ENCODE data around the gene PPP1R11. TPM values are rescaled to one million over a fixed set of nuclear protein-coding genes. Genes with fewer than 3 reads are reported as not detected.
A peak's percentile ranks its signal among the peaks of the same experiment; 100 is the strongest.

Gene PPP1R11
- total and polyA plus RNA-seq, 2 of the 13 experiments (the other 11 are each of a cell fraction or from before 2014, with no cell fraction given), result 32.1 to 58.9 TPM

GRCh38 chr6:30061092-30061857, 5.7 kb upstream of the PPP1R11 start, which contains the start of gene POLR1H (continued):
- 0 out of 2 replicates have a peak, but pooled peaks have one; percentile 28 for TF ChIP-seq KLF13 (CRISPR knock-in tag; IDR thresholded peaks at IDR 0.05)
- TF ChIP-seq HNRNPLL (IDR thresholded peaks at IDR 0.05; ENCODE audit: low read depth, low read length, poor library complexity, severe bottlenecking), result peak; percentile 86
- TF ChIP-seq, protein P1, sequence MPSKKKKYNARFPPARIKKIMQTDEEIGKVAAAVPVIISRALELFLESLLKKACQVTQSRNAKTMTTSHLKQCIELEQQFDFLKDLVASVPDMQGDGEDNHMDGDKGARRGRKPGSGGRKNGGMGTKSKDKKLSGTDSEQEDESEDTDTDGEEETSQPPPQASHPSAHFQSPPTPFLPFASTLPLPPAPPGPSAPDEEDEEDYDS (CRISPR knock-in tag; IDR thresholded peaks at IDR 0.05), result peak; percentile 92
- peak; percentile 82; the same call in 1 of the 2 replicates for TF ChIP-seq ZNF563 (CRISPR knock-in tag; IDR thresholded peaks at IDR 0.05)
- 0 out of 2 replicates have a peak, but pooled peaks have one; percentile 76 for TF ChIP-seq ZNF20 (CRISPR knock-in tag; IDR thresholded peaks at IDR 0.05)
- TF ChIP-seq ZFP1 (CRISPR knock-in tag; IDR thresholded peaks at IDR 0.05), result peak; percentile 87; the same call in 1 of the 2 replicates
- peak; percentile 87 for TF ChIP-seq YY1 (IDR thresholded peaks at IDR 0.05; ENCODE audit: insufficient read depth, insufficient replicate concordance, low read depth, low read length)
- no peak for TF ChIP-seq ZNF460 (CRISPR knock-in tag; IDR thresholded peaks at IDR 0.05; ENCODE audit: borderline replicate concordance)
- peak; percentile 95 for TF ChIP-seq ZMAT3 (CRISPR knock-in tag; conservative IDR thresholded peaks at IDR 0.05)
- TF ChIP-seq ZNF724P (CRISPR knock-in tag; IDR thresholded peaks at IDR 0.05; ENCODE audit: borderline replicate concordance), result peak; percentile 71; the same call in 1 of the 2 replicates
- TF ChIP-seq ZNF280D (CRISPR knock-in tag; IDR thresholded peaks at IDR 0.05), result peak; percentile 84
- TF ChIP-seq, protein P2, sequence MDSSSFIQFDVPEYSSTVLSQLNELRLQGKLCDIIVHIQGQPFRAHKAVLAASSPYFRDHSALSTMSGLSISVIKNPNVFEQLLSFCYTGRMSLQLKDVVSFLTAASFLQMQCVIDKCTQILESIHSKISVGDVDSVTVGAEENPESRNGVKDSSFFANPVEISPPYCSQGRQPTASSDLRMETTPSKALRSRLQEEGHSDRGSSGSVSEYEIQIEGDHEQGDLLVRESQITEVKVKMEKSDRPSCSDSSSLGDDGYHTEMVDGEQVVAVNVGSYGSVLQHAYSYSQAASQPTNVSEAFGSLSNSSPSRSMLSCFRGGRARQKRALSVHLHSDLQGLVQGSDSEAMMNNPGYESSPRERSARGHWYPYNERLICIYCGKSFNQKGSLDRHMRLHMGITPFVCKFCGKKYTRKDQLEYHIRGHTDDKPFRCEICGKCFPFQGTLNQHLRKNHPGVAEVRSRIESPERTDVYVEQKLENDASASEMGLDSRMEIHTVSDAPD (CRISPR knock-in tag; IDR thresholded peaks at IDR 0.05), result no peak
- TF ChIP-seq ZNF883 (CRISPR knock-in tag; IDR thresholded peaks at IDR 0.05; ENCODE audit: not compliant biosample characterization), result no peak
- TF ChIP-seq SALL1 (CRISPR knock-in tag; IDR thresholded peaks at IDR 0.05), result peak; percentile 80; the same call in 1 of the 2 replicates
- no peak for TF ChIP-seq NR2F1 (CRISPR knock-in tag; IDR thresholded peaks at IDR 0.05)
- 0 out of 2 replicates have a peak, but pooled peaks have one; percentile 29 for TF ChIP-seq THAP7 (CRISPR knock-in tag; IDR thresholded peaks at IDR 0.05)
- no peak for TF ChIP-seq NFE2 (CRISPR knock-in tag; IDR thresholded peaks at IDR 0.05)
- TF ChIP-seq JUND (CRISPR knock-in tag; IDR thresholded peaks at IDR 0.05), result 0 out of 2 replicates have a peak, but pooled peaks have one; percentile 66
- peak; percentile 99 for TF ChIP-seq PHF20 (CRISPR knock-in tag; IDR thresholded peaks at IDR 0.05)
- peak; percentile 80; the same call in 1 of the 2 replicates for TF ChIP-seq MIER3 (CRISPR knock-in tag; IDR thresholded peaks at IDR 0.05; ENCODE audit: borderline replicate concordance)
- TF ChIP-seq SPEN (CRISPR knock-in tag; IDR thresholded peaks at IDR 0.05; ENCODE audit: low read depth), result peak; percentile 97
- TF ChIP-seq, protein P3, sequence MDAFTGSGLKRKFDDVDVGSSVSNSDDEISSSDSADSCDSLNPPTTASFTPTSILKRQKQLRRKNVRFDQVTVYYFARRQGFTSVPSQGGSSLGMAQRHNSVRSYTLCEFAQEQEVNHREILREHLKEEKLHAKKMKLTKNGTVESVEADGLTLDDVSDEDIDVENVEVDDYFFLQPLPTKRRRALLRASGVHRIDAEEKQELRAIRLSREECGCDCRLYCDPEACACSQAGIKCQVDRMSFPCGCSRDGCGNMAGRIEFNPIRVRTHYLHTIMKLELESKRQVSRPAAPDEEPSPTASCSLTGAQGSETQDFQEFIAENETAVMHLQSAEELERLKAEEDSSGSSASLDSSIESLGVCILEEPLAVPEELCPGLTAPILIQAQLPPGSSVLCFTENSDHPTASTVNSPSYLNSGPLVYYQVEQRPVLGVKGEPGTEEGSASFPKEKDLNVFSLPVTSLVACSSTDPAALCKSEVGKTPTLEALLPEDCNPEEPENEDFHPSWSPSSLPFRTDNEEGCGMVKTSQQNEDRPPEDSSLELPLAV (CRISPR knock-in tag; conservative IDR thresholded peaks at IDR 0.05; ENCODE audit: low read depth), result no peak
